Measurements from ENCODE around the gene MRPL40. TPM values are rescaled to one million over a fixed set of nuclear protein-coding genes. Genes with fewer than 3 reads are reported as not detected.

Gene MRPL40
- total and polyA plus RNA-seq, 2 donors (not counting 3 experiments of a cell fraction or from before 2014, with no cell fraction given), result 17.5 to 27.4 TPM

GRCh38 chr22:19386248-19386647 lies 46.1 kb upstream of the MRPL40 start:
- dilution Hi-C loops (cut with MboI; ENCODE audit: extremely low pct_ligation_motif_present, low sequenced_read_pairs) (no loop called here), intact Hi-C loops (cut with micrococcal nuclease) (no loop called here)
- POLR2A ChIA-PET, result no interaction called here
- FAIRE-seq (no peak), DNase-seq (ENCODE audit: low read depth, low spot score) (no peak)
- Histone ChIP-seq H3K36me3 (ENCODE audit: control insufficient read depth in 2 of 2, extremely low read depth in 1 of 2, insufficient read depth in 2 of 2, low read length in 2 of 2) (peaks cover 46% of the 10 kb centered on the region in 2 experiments), H3K4me3 (replicated peaks in 1 of 3; ENCODE audit: insufficient read depth in 1 of 3, low read depth in 1 of 3, low read length in 3 of 3) (no peak overlapping the region), H3K27me3 (ENCODE audit: control insufficient read depth in 2 of 2, insufficient read depth in 2 of 2, low read length in 2 of 2) (no peaks in the 10 kb centered on the region), H2AFZ (ENCODE audit: low read depth, low read length) (no peak overlapping the region), H4K20me1 (replicated peaks; ENCODE audit: control insufficient read depth, extremely low read depth, insufficient read depth, low read length) (no peaks in the 10 kb centered on the region), H3K79me2 (ENCODE audit: control insufficient read depth, insufficient read depth, low read length) (no peaks in the 10 kb centered on the region), H3K9ac (replicated peaks; ENCODE audit: extremely low read depth, insufficient read depth, low read length) (no peak overlapping the region), H3K4me2 (ENCODE audit: insufficient read depth, low read length) (no peak overlapping the region), H3K4me1 (ENCODE audit: control insufficient read depth, extremely low read depth, insufficient read depth, low read length) (no peaks in the 10 kb centered on the region), H3K27ac (ENCODE audit: insufficient read depth, low read depth, low read length) (no peak overlapping the region), H3K9me1 (replicated peaks; ENCODE audit: control insufficient read depth, extremely low read depth, insufficient read depth, low read length) (no peaks in the 10 kb centered on the region), H3K9me3 (replicated peaks; ENCODE audit: control insufficient read depth, insufficient read depth, low read length) (no peaks in the 10 kb centered on the region)
- TF ChIP-seq POLR2A (IDR thresholded peaks at IDR 0.05; ENCODE audit: low read depth, low read length) (no peak), MAX (IDR thresholded peaks at IDR 0.05; ENCODE audit: insufficient read depth, insufficient read length) (no peak), EZH2 (IDR thresholded peaks at IDR 0.05; ENCODE audit: borderline replicate concordance, low read depth, low read length, severe bottlenecking) (no peak), FOS (IDR thresholded peaks at IDR 0.05; ENCODE audit: borderline replicate concordance, insufficient read depth, low read length) (no peak), JUN (IDR thresholded peaks at IDR 0.05; ENCODE audit: borderline replicate concordance, insufficient read depth, insufficient read length, low read depth) (no peak), POLR2AphosphoS5 (IDR thresholded peaks at IDR 0.05; ENCODE audit: insufficient read depth, low read depth, low read length) (no peak), MYC (IDR thresholded peaks at IDR 0.05; ENCODE audit: low read depth, low read length) (no peak), CTCF (IDR thresholded peaks at IDR 0.05; ENCODE audit: extremely low read depth in 1 of 2, insufficient read depth in 1 of 2, low read depth in 1 of 2, low read length in 2 of 2) (no peak), GATA2 (IDR thresholded peaks at IDR 0.05; ENCODE audit: insufficient read depth, insufficient read length, low read depth, low read length) (no peak)
- BruUV-seq (replicated peaks), result no TSS peak
- CTCF ChIA-PET, result interaction anchor here (1.5 kb wide), 1 partner anchor 243 kb away, joined by 5 read pairs; no protein-coding TSS in a partner anchor

All from endothelial cell of umbilical vein (primary cell).